ENCODE results near the gene STX16. TPM values are rescaled to one million over a fixed set of nuclear protein-coding genes. Genes with fewer than 3 reads are reported as not detected.
A peak's percentile ranks its signal among the peaks of the same experiment; 100 is the strongest.

Gene STX16
- polyA plus RNA-seq, 6 donors from 2014 or later = 15.7 to 35.7 (median 20.8) TPM

DNA sequence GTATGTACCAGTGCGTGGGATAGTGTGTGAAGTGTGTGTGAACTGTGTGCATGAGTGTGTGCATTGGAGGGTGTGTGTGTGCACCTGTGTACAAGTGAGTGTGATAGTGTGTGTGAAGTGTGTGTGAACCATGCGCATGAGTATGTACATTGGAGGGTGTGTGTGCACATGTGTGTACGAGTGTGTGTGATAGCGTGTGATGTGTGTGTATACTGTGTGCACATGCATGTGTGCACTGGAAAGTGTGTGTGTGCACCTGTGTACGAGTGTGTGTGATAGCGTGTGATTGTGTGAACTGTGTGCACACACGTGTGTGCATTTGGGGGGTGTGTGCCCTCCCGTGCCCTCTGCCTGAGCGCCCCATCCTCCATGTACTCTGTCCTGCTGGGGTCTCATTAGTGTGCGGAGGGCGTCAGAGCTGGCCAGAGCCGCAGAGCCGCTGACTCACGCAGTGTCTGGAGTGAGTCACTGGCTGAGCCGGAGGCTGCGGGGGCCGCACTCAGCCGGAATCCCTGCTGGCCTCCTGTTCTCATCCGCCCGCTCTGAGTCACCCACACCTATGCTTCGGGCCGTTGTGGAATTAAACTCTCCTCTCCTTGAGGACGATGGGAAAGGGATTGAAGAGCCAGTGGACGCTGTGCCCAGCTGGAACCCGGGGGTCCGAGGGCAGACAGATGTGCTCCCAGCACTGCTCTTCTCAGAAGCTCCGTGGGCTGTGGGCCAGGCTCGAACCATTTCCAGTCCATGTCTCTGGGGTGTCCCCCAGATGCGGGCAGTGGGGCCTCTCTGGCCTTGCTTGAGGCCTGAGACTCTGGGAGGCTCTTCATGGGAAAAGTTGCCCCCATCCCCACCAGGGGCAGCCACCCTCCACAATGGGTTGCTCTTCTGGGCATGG is 27.3 kb upstream of the STX16 start:
- no peaks in the 10 kb centered on the region for H3K9me3 Mint-ChIP-seq
- no peak overlapping the region for H3K4me3 Mint-ChIP-seq
- H3K27ac Mint-ChIP-seq = no peak overlapping the region
- H3K36me3 Mint-ChIP-seq = no peaks in the 10 kb centered on the region
- peaks cover 0 to 8% (median 7%) of the 10 kb centered on the region in 3 donors for H3K4me1 Mint-ChIP-seq
- peaks cover 31 to 37% (median 32%) of the 10 kb centered on the region in 3 donors for H3K27me3 Mint-ChIP-seq
- DNase-seq (no peak), ATAC-seq (ENCODE audit: low read depth in 2 of 2) (no peak)

DNA sequence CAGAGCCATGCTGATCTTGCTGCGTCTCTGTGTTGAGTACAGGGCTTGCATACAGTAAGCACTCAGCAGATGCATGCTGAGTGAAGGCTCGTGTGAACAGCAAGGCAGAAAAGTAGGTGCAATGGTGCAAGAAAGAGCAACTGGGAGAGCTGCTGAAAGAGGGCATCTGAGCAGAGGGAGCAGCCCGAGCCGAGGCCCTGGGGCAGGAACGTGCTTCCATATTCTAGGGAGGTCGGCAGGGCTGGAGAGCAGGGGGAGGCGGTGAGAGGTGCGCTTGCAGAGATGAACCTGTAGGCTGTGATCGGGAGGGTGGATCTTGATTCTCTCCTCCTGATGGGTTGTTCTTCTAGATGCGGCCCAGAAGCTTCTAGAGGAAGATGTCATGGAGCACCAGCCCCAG is 26.4 kb upstream of the STX16 start:
- peaks cover 31 to 40% (median 32%) of the 10 kb centered on the region in 3 donors for H3K27me3 Mint-ChIP-seq
- no peaks in the 10 kb centered on the region for H3K36me3 Mint-ChIP-seq
- no peak overlapping the region for H3K27ac Mint-ChIP-seq
- no peaks in the 10 kb centered on the region for H3K9me3 Mint-ChIP-seq
- no peak for DNase-seq
- ATAC-seq (ENCODE audit: low read depth in 2 of 2) = no peak
- no peak overlapping the region for H3K4me3 Mint-ChIP-seq
- peaks cover 0 to 8% (median 7%) of the 10 kb centered on the region in 3 donors for H3K4me1 Mint-ChIP-seq

DNA sequence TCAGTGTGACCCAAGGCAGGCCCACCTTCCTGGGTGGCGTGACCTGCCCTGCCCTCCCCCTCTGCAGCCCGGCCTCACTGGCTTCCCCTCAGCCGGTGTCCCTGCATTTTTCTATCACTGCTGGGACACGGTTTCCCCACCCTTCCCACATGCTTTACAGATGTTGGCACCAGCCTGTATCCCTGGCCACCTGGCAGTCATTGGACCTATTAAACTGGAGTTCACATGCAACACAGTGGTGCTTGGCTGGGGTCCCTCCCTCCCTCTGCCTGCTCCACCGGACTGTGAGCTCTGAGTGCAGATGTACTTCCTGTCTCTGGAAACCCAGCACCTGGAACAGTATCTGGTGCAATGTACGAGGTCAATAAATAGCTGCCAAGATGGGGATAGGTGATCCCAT is 25.5 kb upstream of the STX16 start:
- H3K27ac Mint-ChIP-seq = no peak overlapping the region
- H3K27me3 Mint-ChIP-seq = peaks cover 31 to 40% (median 35%) of the 10 kb centered on the region in 3 donors
- ATAC-seq (ENCODE audit: low read depth in 2 of 2) (no peak), DNase-seq (no peak)
- H3K9me3 Mint-ChIP-seq = no peaks in the 10 kb centered on the region
- H3K4me1 Mint-ChIP-seq = peaks cover 0 to 8% (median 7%) of the 10 kb centered on the region in 3 donors
- no peaks in the 10 kb centered on the region for H3K36me3 Mint-ChIP-seq
- H3K4me3 Mint-ChIP-seq = no peak overlapping the region

DNA sequence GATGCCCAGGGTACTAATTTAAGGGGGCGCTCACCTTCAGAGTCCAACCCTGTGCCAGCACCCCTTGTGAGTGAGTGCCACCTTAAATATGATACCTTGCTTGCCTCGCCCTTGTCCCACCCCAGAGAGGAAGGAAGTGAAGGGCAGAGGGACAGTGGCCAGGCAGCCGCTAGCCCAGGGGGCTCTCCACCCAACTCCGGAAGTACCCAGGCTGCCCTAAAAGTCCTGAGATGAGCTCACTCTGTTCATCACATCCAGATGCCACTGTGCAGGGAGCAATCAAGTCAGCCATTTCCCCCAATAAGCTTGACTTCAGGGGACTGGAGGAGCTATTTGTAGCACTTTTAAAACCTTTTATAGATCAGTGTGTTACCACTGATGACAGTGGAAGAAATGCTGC is 25.0 kb upstream of the STX16 start:
- H3K27ac Mint-ChIP-seq = no peak overlapping the region
- no peak overlapping the region for H3K4me3 Mint-ChIP-seq
- H3K4me1 Mint-ChIP-seq = peaks cover 0 to 8% (median 7%) of the 10 kb centered on the region in 3 donors

DNA sequence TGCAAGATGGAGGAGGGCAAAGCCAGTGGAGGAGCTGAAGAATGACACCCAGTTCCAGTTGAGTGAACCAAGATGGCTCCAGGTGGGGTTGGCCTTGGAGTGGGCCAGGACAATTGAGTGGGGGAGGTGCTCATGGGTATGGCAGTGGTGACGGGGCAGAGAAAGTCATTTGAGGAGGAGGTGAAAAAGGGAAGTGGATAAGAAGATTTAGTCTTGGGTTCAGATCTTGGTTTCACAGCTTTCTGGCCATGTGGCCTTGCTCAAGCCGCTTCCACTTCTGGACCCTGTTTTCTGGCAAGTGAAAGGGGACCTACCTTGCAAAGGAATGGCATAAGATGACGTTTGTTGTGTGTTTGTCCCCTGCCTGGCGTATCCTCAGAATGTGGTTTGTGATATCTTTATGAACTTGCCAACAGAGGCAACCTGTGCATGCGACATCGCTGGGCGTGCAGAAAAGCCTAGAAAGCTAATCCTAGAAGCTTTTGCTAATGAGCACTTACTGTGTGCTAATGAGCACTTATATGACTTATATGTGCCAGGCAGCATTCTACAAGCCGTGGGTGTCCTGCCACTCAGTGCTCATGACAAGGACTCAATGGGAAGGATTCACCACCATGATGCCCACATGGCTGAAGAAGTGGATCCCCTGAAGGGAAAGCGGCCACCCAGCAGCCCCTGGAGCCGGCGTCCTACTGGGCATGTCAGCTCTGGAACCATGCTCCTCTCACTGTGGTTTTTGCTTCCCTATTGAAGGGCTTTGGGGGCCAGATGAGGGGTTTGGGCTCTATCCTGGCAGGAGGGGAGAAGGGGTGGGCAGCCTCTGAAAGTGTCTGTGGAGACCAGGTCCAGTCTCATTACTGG is 23.6 kb upstream of the STX16 start:
- Mint-ChIP-seq H3K36me3 (no peaks in the 10 kb centered on the region), H3K27me3 (peaks cover 25 to 39% (median 38%) of the 10 kb centered on the region in 3 donors), H3K4me3 (no peak overlapping the region), H3K4me1 (peaks cover 0 to 8% (median 7%) of the 10 kb centered on the region in 3 donors), H3K27ac (peak overlapping the region in 1 of 6 donors; percentile 69), H3K9me3 (no peaks in the 10 kb centered on the region)
- peak in 1 of 2 donors; percentile 11 for ATAC-seq (ENCODE audit: low read depth in 2 of 2)
- no peak for DNase-seq

More for the DNA sequence above, 25.0 kb upstream of the STX16 start:
- H3K9me3 Mint-ChIP-seq = no peaks in the 10 kb centered on the region
- H3K27me3 Mint-ChIP-seq = peaks cover 27 to 40% (median 36%) of the 10 kb centered on the region in 3 donors
- DNase-seq = no peak
- H3K36me3 Mint-ChIP-seq = no peaks in the 10 kb centered on the region
- no peak for ATAC-seq (ENCODE audit: low read depth in 2 of 2)

DNA sequence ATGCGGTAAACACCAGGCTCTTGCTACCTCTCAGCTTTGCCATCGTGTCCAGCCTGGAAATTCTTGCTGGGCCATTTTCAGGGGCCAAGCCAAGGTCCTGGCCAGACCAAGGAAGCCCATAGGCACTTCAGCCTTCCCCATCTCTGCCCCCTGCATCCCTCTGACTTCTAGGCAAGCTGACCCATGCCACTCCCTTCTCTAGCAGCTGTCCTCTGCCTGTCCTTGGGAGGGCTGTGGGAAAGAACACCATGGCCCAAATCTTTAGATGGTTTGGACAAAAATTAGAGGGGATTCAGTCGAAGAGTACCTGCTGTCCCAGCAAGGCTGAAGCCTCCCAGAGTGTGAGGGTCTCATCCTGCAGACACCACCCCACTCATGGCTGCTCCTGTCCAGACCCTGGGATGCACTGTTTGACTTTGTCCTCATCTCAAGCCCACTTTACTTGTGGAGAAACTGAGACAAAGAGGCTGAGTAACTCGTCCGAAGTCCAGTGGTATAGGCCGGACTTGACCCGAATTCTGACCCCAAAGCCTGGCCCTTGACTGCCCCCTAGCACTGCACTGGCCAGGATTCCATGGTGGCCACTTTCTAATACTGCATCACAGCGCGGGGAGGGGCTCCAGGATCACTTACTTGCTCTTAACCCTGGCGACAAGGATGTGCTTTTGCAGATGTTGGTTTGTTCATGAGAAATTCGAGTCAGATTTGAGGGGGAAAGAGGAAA is 22.4 kb upstream of the STX16 start:
- Mint-ChIP-seq H3K4me3 (no peak overlapping the region), H3K4me1 (peaks cover 0 to 8% (median 7%) of the 10 kb centered on the region in 3 donors), H3K27ac (no peak overlapping the region), H3K36me3 (no peaks in the 10 kb centered on the region), H3K27me3 (peaks cover 33 to 49% (median 47%) of the 10 kb centered on the region in 3 donors), H3K9me3 (no peaks in the 10 kb centered on the region)
- DNase-seq = no peak
- no peak for ATAC-seq (ENCODE audit: low read depth in 2 of 2)

DNA sequence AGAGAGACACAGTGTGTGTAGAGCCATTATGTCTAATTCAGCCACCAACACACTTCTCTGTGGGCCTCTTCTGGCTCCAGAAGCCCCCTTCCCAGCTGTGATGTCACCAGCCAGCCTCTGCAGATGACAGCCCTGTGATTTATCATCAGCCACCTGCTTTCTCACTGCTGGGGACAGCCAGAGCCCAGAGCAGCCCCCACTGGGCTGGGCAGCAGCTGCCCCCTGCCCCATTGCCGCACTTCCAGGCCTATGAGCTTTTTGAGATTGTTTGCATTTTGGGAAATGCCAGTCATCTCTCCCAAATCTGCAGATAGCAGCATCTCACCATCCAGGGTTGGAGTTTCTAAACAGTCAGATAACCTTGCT is 21.9 kb upstream of the STX16 start:
- H3K4me3 Mint-ChIP-seq = no peak overlapping the region
- H3K36me3 Mint-ChIP-seq = no peaks in the 10 kb centered on the region
- H3K27me3 Mint-ChIP-seq = peaks cover 33 to 49% (median 47%) of the 10 kb centered on the region in 3 donors
- DNase-seq (no peak), ATAC-seq (ENCODE audit: low read depth in 2 of 2) (no peak)
- no peaks in the 10 kb centered on the region for H3K9me3 Mint-ChIP-seq
- H3K27ac Mint-ChIP-seq = no peak overlapping the region
- H3K4me1 Mint-ChIP-seq = peaks cover 4 to 11% (median 8%) of the 10 kb centered on the region in 3 donors

DNA sequence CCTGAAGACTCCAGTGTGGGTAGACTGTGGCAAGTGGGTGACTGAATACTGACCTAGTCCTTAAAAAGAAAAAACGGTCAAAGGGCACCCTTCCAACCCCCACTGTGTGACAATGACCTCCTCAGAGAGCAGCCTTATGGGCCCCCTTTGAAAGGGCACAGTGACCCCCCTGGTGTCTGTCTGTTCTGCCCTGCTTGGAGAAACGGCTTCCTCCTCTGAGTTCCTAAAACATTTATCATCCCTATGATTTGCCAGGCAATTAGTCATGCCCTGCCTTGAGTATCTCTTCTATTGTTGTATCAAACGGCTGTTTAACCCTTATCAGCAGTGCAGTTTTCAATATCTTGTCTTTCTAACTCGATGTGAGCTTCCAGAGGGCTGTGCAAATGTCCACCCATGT is 21.0 kb upstream of the STX16 start:
- DNase-seq (no peak), ATAC-seq (ENCODE audit: low read depth in 2 of 2) (no peak)
- no peak overlapping the region for H3K4me3 Mint-ChIP-seq
- H3K27me3 Mint-ChIP-seq = peaks cover 29 to 49% (median 47%) of the 10 kb centered on the region in 3 donors
- no peak overlapping the region for H3K27ac Mint-ChIP-seq
- peaks cover 8 to 20% (median 10%) of the 10 kb centered on the region in 3 donors for H3K4me1 Mint-ChIP-seq
- no peaks in the 10 kb centered on the region for H3K36me3 Mint-ChIP-seq
- no peaks in the 10 kb centered on the region for H3K9me3 Mint-ChIP-seq

DNA sequence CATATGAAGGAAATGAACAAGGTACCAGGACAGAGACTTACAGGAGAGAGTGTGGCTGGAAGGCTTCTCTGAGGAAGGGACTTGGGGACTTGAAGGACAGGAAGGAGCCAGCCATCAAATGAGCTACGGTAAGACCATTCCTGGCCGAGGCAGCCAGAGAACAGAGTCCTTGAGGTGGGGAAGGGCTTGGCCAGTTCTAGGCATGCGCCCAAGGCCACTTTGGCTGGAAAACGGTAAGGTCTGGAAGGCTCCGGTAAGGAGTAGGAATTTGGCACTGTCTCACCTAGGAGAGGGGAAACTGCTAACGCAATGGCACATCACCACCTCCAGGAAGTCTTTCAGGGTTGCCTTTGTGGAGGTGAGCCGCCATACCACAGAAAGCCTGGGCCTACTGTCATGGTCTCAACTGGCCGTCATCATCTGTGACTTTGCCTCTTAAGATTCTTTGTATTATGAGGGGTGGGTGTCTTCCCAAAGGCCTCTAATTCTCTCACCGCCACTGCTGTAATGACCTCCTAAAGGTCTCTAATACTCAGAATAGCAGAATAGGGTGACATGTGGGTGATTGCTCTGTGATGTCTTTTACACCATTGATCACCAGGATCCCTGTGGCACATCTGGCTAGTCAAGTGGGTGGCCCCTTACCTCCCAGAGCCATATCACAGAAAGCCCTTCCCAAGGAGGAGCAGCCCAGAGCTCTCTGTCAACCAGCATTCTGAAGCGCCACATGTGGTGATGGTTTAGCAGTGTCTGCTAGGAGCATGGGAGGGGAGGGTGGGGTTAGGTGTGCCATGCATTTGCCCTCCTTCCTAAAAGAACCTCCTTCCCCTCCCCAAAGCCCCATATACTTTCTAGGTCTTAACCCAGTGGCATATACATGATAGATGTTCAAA is 17.7 kb upstream of the STX16 start:
- Mint-ChIP-seq H3K9me3 (no peaks in the 10 kb centered on the region), H3K27me3 (peaks cover 40 to 64% (median 59%) of the 10 kb centered on the region in 3 donors), H3K4me1 (peaks cover 3 to 16% (median 13%) of the 10 kb centered on the region in 3 donors), H3K4me3 (peak overlapping the region in 3 of 8 donors; percentile 16 to 84 (median 44)), H3K27ac (peak overlapping the region in 1 of 6 donors; percentile 20), H3K36me3 (no peaks in the 10 kb centered on the region)
- DNase-seq = no peak
- ATAC-seq (ENCODE audit: low read depth in 2 of 2) = no peak

DNA sequence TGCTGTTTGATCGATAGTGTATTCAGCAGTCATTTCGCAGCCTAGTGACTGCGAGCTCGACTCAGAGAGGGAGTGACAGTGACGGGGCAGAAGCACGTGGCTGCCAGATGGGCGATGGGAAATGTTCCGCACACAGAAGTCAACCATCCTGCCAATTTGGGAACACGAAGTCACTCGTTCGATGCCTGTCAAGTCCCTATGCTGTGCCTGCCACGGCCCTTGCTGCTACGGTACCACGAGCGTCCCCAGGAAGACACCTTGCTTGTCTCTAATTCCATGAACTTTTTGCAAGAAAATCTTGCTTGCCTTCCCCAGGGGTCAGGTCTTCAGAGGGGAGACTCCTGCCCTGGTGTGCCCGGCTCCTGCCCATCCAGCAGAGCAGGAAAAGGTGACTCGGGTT is 17.0 kb upstream of the STX16 start:
- no peaks in the 10 kb centered on the region for H3K36me3 Mint-ChIP-seq
- ATAC-seq (ENCODE audit: low read depth in 2 of 2) (no peak), DNase-seq (no peak)
- H3K4me1 Mint-ChIP-seq = peaks cover 3 to 16% (median 13%) of the 10 kb centered on the region in 3 donors
- peak overlapping the region in 1 of 6 donors; percentile 20 for H3K27ac Mint-ChIP-seq
- peaks cover 46 to 71% (median 62%) of the 10 kb centered on the region in 3 donors for H3K27me3 Mint-ChIP-seq
- peak overlapping the region in 6 of 8 donors; percentile 44 to 88 (median 76) for H3K4me3 Mint-ChIP-seq
- H3K9me3 Mint-ChIP-seq = no peaks in the 10 kb centered on the region

DNA sequence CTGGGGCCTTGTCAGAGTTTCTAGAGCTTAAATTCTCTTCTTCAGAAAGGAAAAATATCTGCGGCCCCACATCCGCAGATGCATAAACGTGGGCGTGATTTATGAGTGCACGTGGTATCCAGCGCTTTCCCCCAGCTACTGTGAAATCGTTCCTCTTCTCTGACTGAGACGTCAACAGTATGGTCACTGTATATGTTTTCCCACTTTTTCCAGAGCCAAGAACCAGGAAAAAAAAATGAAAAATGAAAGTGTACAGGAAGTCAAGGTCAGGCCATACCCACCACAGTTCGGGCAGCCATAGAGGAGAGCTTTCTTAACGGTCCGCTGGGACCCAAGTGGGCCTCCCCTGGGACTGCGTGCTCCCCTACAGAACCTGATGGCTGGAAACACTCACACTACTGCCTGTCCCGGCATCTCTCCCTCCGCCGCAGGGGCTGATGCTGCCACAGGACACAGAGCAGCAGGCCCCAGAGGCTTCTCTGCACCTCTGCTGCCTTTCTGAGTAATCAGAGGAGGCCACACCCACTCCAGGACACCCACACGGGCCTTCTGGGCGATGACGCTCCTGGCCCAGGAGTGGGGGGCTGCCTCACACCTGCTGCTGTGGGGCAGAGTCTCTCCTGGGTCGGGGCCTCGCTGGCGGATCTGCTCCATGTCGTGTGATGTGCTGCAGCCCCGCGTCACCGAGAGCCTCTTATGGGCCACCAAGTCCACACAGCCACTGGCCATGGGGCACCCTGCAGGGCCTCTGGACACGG is 16.4 kb upstream of the STX16 start:
- peak; percentile 35 for DNase-seq
- peak overlapping the region; percentile 30 to 88 (median 76) for H3K4me3 Mint-ChIP-seq
- H3K4me1 Mint-ChIP-seq = peaks cover 3 to 16% (median 13%) of the 10 kb centered on the region in 3 donors

More for the DNA sequence above, 16.4 kb upstream of the STX16 start:
- ATAC-seq (ENCODE audit: low read depth in 2 of 2) = peak; percentile 75 to 86
- H3K27ac Mint-ChIP-seq = peak overlapping the region in 3 of 6 donors; percentile 50 to 74 (median 73)
- H3K27me3 Mint-ChIP-seq = peaks cover 45 to 72% (median 62%) of the 10 kb centered on the region in 3 donors
- no peaks in the 10 kb centered on the region for H3K9me3 Mint-ChIP-seq
- no peaks in the 10 kb centered on the region for H3K36me3 Mint-ChIP-seq
